Endothelial cell of umbilical vein (primary cell): ENCODE measurements around the gene RFX2. TPM values are rescaled to one million over a fixed set of nuclear protein-coding genes. Genes with fewer than 3 reads are reported as not detected.

Experiments
- BruUV-seq: library from RNA; stranded (reverse); fragments of 400-500 nt; replicated peaks from 2 replicates; lab custom pipeline; 2021; lab: Mats Ljungman, UMichigan
- CTCF ChIA-PET: fragments of 300-600, 350-600 bp; sonication (Branson Sonifier 250); formaldehyde crosslinking; loops from one replicate; lab custom pipeline; 2021; ENCODE audit warnings: antibody characterized with exemption, inconsistent platforms; lab: Charles Lee
- POLR2A ChIA-PET: fragments of 300-600, 350-600 bp; sonication (Branson Sonifier 250); formaldehyde crosslinking; loops from one replicate; lab custom pipeline; 2021; ENCODE audit warnings: antibody characterized with exemption, inconsistent platforms; lab: Charles Lee
- DNase-seq: peaks from one replicate; pipeline ENCODE4 v3.0.0-alpha.2; 2011; ENCODE audit warnings: low read depth, low spot score
- FAIRE-seq: peaks from 2 replicates; lab custom pipeline; 2011; peaks lifted over from hg19 to GRCh38; lab: Jason Lieb, UNC
- H2AFZ ChIP-seq: 2 replicates; pipeline ENCODE4 v1.6.0; 2012; ENCODE audit warnings: low read depth, low read length, control low read depth, inconsistent platforms
- H3K27ac ChIP-seq: 2 replicates; pipeline ENCODE4 v1.5.1; 2011; ENCODE audit warnings: low read depth, mild to moderate bottlenecking, control low read depth, low read length, moderate library complexity; ENCODE audit not compliant: insufficient read depth
- H3K27me3 ChIP-seq, 2 experiments: 2 replicates each; pipeline versions ENCODE4 v1.6.0 to v1.6.1; 2011; ENCODE audit warnings: low read length in 2 of 2, mixed read lengths in 1 of 2; ENCODE audit not compliant: control insufficient read depth in 2 of 2, insufficient read depth in 2 of 2
- H3K36me3 ChIP-seq, 2 experiments: 2 replicates in 1 of 2; 3 replicates in 1 of 2; pipeline ENCODE4 v1.5.1; 2011; ENCODE audit warnings: low read length in 2 of 2, mild to moderate bottlenecking in 1 of 2, moderate library complexity in 1 of 2; ENCODE audit not compliant: control insufficient read depth in 2 of 2, insufficient read depth in 2 of 2; ENCODE audit errors: extremely low read depth in 1 of 2
- H3K4me1 ChIP-seq: 3 replicates; pipeline ENCODE4 v1.5.1; 2011; ENCODE audit warnings: mild to moderate bottlenecking, low read length; ENCODE audit not compliant: control insufficient read depth, insufficient read depth; ENCODE audit errors: extremely low read depth
- H3K4me2 ChIP-seq: 2 replicates; pipeline ENCODE4 v1.6.1; 2011; ENCODE audit warnings: low read length, control low read depth, mixed read lengths; ENCODE audit not compliant: insufficient read depth
- H3K4me3 ChIP-seq, 3 experiments: fragments of 200-600 bp in 1 of 3; sonication (generic), shearing (Covaris generic) in 1 of 3; replicated peaks in 1 of 3; 2 replicates each; pipeline ENCODE4 v1.5.1; 2011 to 2016; ENCODE audit warnings: control low read depth in 3 of 3, low read length in 3 of 3, mild to moderate bottlenecking in 2 of 3, inconsistent platforms in 1 of 3, low read depth in 1 of 3, moderate library complexity in 1 of 3; ENCODE audit not compliant: insufficient read depth in 1 of 3
- H3K79me2 ChIP-seq: 2 replicates; pipeline ENCODE4 v1.6.0; 2012; ENCODE audit warnings: low read length, inconsistent platforms; ENCODE audit not compliant: control insufficient read depth, insufficient read depth
- H3K9ac ChIP-seq: replicated peaks from 2 replicates; pipeline ENCODE3; 2011; ENCODE audit warnings: low read length, control low read depth; ENCODE audit not compliant: insufficient read depth; ENCODE audit errors: extremely low read depth
- H3K9me1 ChIP-seq: replicated peaks from 3 replicates; pipeline ENCODE4 v1.6.0; 2011; ENCODE audit warnings: mild to moderate bottlenecking, low read length; ENCODE audit not compliant: control insufficient read depth, insufficient read depth; ENCODE audit errors: extremely low read depth
- H3K9me3 ChIP-seq: replicated peaks from 2 replicates; pipeline ENCODE4 v1.5.1; 2012; ENCODE audit warnings: low read length, inconsistent platforms; ENCODE audit not compliant: control insufficient read depth, insufficient read depth
- H4K20me1 ChIP-seq: replicated peaks from 2 replicates; pipeline ENCODE3; 2011; ENCODE audit warnings: mild to moderate bottlenecking, low read length; ENCODE audit not compliant: control insufficient read depth, insufficient read depth; ENCODE audit errors: extremely low read depth
- EZH2 ChIP-seq: IDR thresholded peaks from 2 replicates; pipeline ENCODE4 v1.6.1; 2012; ENCODE audit warnings: borderline replicate concordance, low read depth, mild to moderate bottlenecking, moderate library complexity, low read length, inconsistent platforms; ENCODE audit not compliant: severe bottlenecking
- FOS ChIP-seq: IDR thresholded peaks from 2 replicates; pipeline ENCODE4 v1.6.1; 2011; ENCODE audit warnings: mild to moderate bottlenecking, low read length, moderate library complexity, borderline replicate concordance; ENCODE audit not compliant: insufficient read depth
- GATA2 ChIP-seq: IDR thresholded peaks from 2 replicates; pipeline ENCODE4 v1.7.0; 2011; ENCODE audit warnings: low read depth, mild to moderate bottlenecking, moderate library complexity, mixed read lengths, low read length; ENCODE audit not compliant: insufficient read length, insufficient read depth
- JUN ChIP-seq: IDR thresholded peaks from 2 replicates; pipeline ENCODE4 v1.6.1; 2011; ENCODE audit warnings: borderline replicate concordance, low read depth; ENCODE audit not compliant: insufficient read length, insufficient read depth
- MYC ChIP-seq: IDR thresholded peaks from one replicate; pipeline ENCODE4 v1.6.1; 2011; ENCODE audit warnings: mild to moderate bottlenecking, low read depth, low read length
- POLR2A ChIP-seq: IDR thresholded peaks from 2 replicates; pipeline ENCODE4 v1.6.1; 2012; ENCODE audit warnings: low read depth, mild to moderate bottlenecking, control low read depth, low read length
- POLR2AphosphoS5 ChIP-seq: IDR thresholded peaks from 2 replicates; pipeline ENCODE4 v1.6.1; 2012; ENCODE audit warnings: low read depth, mild to moderate bottlenecking, control low read depth, low read length, moderate library complexity; ENCODE audit not compliant: insufficient read depth
- dilution Hi-C: fragments of 300-500 bp; cut with MboI; formaldehyde crosslinking; loops from one replicate; pipeline ENCODE4 v1.15.0; 2019; ENCODE audit warnings: low sequenced_read_pairs; ENCODE audit not compliant: extremely low pct_ligation_motif_present
- intact Hi-C: fragments of 100-400 bp; cut with micrococcal nuclease; formaldehyde crosslinking; loops from one replicate; pipeline ENCODE4 v1.10.0; 2022
- polyA plus RNA-seq, 4 experiments: library from polyadenylated mRNA; depleted of rRNA in 3 of 4; stranded (reverse) in 3 of 4; unstranded in 1 of 4; fragments of >200 nt; gene quantifications; 2 replicates each; pipeline versions ENCODE4 v1.2.1 to v1.2.3, GENCODE V29; 2011 to 2012; ENCODE audit warnings: missing spikeins in 1 of 4
- total RNA-seq: library from RNA; stranded (reverse); gene quantifications from 2 replicates; pipeline ENCODE4 v1.2.3, GENCODE V29; 2021
- TF ChIP-seq, protein P1 (sequence below): IDR thresholded peaks from 2 replicates; pipeline ENCODE4 v1.6.1; 2011; ENCODE audit not compliant: insufficient read depth, insufficient read length
- TF ChIP-seq, protein P2 (sequence below), 2 donors: IDR thresholded peaks; 1 replicate in 1 of 2; 2 replicates in 1 of 2; pipeline ENCODE4 v1.5.1; 2011; ENCODE audit warnings: low read length in 2 of 2, mild to moderate bottlenecking in 2 of 2, moderate library complexity in 2 of 2, control low read depth in 1 of 2, inconsistent platforms in 1 of 2, low read depth in 1 of 2; ENCODE audit not compliant: insufficient read depth in 1 of 2; ENCODE audit errors: extremely low read depth in 1 of 2

Gene RFX2
- total and polyA plus RNA-seq, 2 donors (not counting 3 experiments of a cell fraction or from before 2014, with no cell fraction given): 16.1 to 19.0 TPM

DNA sequence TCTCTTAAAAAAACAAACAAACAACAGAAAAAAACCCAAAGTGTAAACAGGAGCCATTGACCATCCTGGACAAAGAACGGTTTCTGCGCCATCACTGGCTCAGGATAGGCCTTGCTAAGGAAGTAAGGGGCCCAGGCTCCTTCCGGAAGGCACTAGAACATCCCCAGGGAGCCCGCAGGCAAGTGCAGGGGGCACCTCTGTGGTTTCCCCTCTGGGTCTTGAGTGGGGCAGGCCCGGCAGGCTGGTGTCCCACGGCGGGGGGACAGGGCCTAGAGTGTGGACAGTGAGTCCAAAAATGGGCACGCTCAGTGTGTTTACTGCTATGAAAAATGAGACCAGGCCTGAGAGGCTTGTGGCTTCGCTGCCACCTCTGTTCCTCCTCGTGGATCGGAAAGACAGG is 117.5 kb downstream of the RFX2 start:
- dilution Hi-C loops (no loop called here), intact Hi-C loops (no loop called here)
- Histone ChIP-seq H3K36me3 (peaks cover 0 to 10% of the 10 kb centered on the region in 2 experiments), H3K9me3 (no peaks in the 10 kb centered on the region), H3K4me3 (no peak overlapping the region), H3K27ac (no peak overlapping the region), H3K9ac (no peak overlapping the region), H3K79me2 (no peaks in the 10 kb centered on the region), H4K20me1 (no peaks in the 10 kb centered on the region), H3K27me3 (no peaks in the 10 kb centered on the region), H3K4me1 (peaks cover 17% of the 10 kb centered on the region), H3K9me1 (no peaks in the 10 kb centered on the region), H3K4me2 (no peak overlapping the region), H2AFZ (no peak overlapping the region)
- DNase-seq (no peak), FAIRE-seq (no peak)
- POLR2A ChIA-PET: no interaction called here
- no TSS peak for BruUV-seq
- CTCF ChIA-PET: interaction anchor here (1.5 to 2.7 kb wide), 3 partner anchors 21 to 30 kb away, joined by 6 to 30 read pairs (median 6); no protein-coding TSS in a partner anchor
- no peak for TF ChIP-seq POLR2A
- TF ChIP-seq EZH2: no peak
- TF ChIP-seq, protein P1, sequence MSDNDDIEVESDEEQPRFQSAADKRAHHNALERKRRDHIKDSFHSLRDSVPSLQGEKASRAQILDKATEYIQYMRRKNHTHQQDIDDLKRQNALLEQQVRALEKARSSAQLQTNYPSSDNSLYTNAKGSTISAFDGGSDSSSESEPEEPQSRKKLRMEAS: no peak
- no peak for TF ChIP-seq FOS
- TF ChIP-seq, protein P2, sequence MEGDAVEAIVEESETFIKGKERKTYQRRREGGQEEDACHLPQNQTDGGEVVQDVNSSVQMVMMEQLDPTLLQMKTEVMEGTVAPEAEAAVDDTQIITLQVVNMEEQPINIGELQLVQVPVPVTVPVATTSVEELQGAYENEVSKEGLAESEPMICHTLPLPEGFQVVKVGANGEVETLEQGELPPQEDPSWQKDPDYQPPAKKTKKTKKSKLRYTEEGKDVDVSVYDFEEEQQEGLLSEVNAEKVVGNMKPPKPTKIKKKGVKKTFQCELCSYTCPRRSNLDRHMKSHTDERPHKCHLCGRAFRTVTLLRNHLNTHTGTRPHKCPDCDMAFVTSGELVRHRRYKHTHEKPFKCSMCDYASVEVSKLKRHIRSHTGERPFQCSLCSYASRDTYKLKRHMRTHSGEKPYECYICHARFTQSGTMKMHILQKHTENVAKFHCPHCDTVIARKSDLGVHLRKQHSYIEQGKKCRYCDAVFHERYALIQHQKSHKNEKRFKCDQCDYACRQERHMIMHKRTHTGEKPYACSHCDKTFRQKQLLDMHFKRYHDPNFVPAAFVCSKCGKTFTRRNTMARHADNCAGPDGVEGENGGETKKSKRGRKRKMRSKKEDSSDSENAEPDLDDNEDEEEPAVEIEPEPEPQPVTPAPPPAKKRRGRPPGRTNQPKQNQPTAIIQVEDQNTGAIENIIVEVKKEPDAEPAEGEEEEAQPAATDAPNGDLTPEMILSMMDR (IDR thresholded peaks at IDR 0.05; ENCODE audit: extremely low read depth in 1 of 2, insufficient read depth in 1 of 2, low read depth in 1 of 2, low read length in 2 of 2): no peak
- no peak for TF ChIP-seq POLR2AphosphoS5
- TF ChIP-seq GATA2: no peak
- no peak for TF ChIP-seq JUN
- no peak for TF ChIP-seq MYC
